ENCODE results near the gene SFXN3. TPM values are rescaled to one million over a fixed set of nuclear protein-coding genes. Genes with fewer than 3 reads are reported as not detected.

Gene SFXN3
- polyA plus RNA-seq, 3 donors: 21.3 to 152 (median 24.2) TPM

DNA sequence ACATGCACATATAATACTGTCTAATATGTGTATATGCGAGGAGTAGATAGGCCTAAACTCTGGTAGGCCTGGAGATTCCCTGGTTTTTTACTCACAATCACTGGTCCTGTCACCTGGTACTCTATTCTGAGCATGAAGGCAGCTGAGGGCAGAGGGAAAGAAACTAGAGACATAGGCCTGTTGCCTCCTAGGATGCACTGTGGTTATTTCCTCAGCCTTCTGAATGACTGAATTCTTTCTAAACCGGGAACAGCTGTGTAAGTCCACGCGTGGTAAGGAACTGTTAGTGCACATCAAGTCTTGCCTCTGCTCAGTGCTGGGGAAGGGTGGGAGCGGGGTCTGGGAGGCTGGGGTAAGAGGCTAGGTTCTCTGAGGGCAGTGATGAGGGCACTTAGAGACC, 38.4 kb downstream of the SFXN3 start:
- H3K4me2 ChIP-seq (replicated peaks; ENCODE audit: extremely low read depth, low read length, poor library complexity, severe bottlenecking): no peak overlapping the region
- H4K20me1 ChIP-seq (ENCODE audit: insufficient read depth, low read length): no peaks in the 10 kb centered on the region
- peaks cover 9 to 38% of the 10 kb centered on the region in 2 donors for H3K27me3 ChIP-seq (ENCODE audit: control insufficient read depth in 2 of 2, insufficient read depth in 2 of 2, low read length in 2 of 2)
- Mint-ChIP-seq H3K36me3 (peaks cover 11 to 22% of the 10 kb centered on the region in 2 donors), H3K9me3 (peaks cover 0 to 17% (median 0%) of the 10 kb centered on the region in 7 donors), H3K27me3 (ENCODE audit: low read depth in 3 of 3) (peaks cover 41 to 46% (median 43%) of the 10 kb centered on the region in 3 donors), H3K27ac (peak overlapping the region in 2 of 7 donors; percentile 30 to 48), H3K4me1 (peaks cover 66% of the 10 kb centered on the region), H3K4me3 (no peak overlapping the region)
- H3K4me3 ChIP-seq (replicated peaks in 1 of 3; ENCODE audit: low read depth in 2 of 3, low read length in 3 of 3): no peak overlapping the region
- H3K27ac ChIP-seq (ENCODE audit: low read depth in 1 of 2, low read length in 2 of 2): no peak overlapping the region
- intact Hi-C loops (cut with micrococcal nuclease): no loop called here
- H3K36me3 ChIP-seq (replicated peaks in 1 of 2; ENCODE audit: control insufficient read depth in 1 of 2, insufficient read depth in 2 of 2, low read length in 2 of 2): no peaks in the 10 kb centered on the region
- TF ChIP-seq, protein P1, sequence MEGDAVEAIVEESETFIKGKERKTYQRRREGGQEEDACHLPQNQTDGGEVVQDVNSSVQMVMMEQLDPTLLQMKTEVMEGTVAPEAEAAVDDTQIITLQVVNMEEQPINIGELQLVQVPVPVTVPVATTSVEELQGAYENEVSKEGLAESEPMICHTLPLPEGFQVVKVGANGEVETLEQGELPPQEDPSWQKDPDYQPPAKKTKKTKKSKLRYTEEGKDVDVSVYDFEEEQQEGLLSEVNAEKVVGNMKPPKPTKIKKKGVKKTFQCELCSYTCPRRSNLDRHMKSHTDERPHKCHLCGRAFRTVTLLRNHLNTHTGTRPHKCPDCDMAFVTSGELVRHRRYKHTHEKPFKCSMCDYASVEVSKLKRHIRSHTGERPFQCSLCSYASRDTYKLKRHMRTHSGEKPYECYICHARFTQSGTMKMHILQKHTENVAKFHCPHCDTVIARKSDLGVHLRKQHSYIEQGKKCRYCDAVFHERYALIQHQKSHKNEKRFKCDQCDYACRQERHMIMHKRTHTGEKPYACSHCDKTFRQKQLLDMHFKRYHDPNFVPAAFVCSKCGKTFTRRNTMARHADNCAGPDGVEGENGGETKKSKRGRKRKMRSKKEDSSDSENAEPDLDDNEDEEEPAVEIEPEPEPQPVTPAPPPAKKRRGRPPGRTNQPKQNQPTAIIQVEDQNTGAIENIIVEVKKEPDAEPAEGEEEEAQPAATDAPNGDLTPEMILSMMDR (IDR thresholded peaks at IDR 0.05): no peak
- H3K9ac ChIP-seq (ENCODE audit: insufficient read depth, low read length, poor library complexity, severe bottlenecking): no peak overlapping the region
- H3K4me1 ChIP-seq (ENCODE audit: control insufficient read depth in 1 of 2, insufficient read depth in 2 of 2, low read length in 2 of 2): peaks cover 60 to 72% of the 10 kb centered on the region in 2 donors
- no peak for DNase-seq
- H3K79me2 ChIP-seq (ENCODE audit: insufficient read depth, low read length): no peaks in the 10 kb centered on the region
- H2AFZ ChIP-seq (ENCODE audit: insufficient read depth, low read depth, low read length, poor library complexity, severe bottlenecking): no peak overlapping the region
- WGBS (ENCODE audit: insufficient coverage): 100% methylated on average over 3 of the region's 5 CpGs
- no peaks in the 10 kb centered on the region for H3K9me3 ChIP-seq (replicated peaks in 1 of 2; ENCODE audit: control insufficient read depth in 1 of 2, insufficient read depth in 1 of 2, low read length in 2 of 2)

DNA sequence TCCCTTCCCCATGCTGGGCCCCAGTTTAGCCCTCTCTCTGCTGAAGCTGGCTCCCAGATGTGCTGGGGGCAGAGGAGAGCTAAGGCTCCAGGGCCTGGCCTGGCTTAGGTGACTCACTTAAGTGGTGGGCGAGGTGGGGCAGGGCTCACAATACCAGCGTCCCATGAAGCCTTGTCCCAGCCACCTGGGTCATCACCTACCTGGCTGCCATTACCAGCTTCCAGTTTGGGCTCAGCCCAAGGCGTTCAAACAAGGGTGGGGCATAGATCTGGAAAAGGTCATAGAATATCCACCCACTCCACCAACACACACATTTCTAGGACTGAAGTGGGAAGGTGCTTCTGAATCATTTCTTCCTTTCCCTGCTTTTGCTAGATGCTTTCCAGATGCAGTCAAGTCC, 39.1 kb downstream of the SFXN3 start:
- Mint-ChIP-seq H3K4me3 (no peak overlapping the region), H3K36me3 (peaks cover 11 to 16% of the 10 kb centered on the region in 2 donors), H3K4me1 (peaks cover 63% of the 10 kb centered on the region), H3K27me3 (ENCODE audit: low read depth in 3 of 3) (peaks cover 39 to 42% (median 41%) of the 10 kb centered on the region in 3 donors), H3K9me3 (peaks cover 0 to 18% (median 0%) of the 10 kb centered on the region in 7 donors), H3K27ac (peak overlapping the region; percentile 94 to 99 (median 97))
- Histone ChIP-seq H3K36me3 (replicated peaks in 1 of 2; ENCODE audit: control insufficient read depth in 1 of 2, insufficient read depth in 2 of 2, low read length in 2 of 2) (no peaks in the 10 kb centered on the region), H3K9me3 (replicated peaks in 1 of 2; ENCODE audit: control insufficient read depth in 1 of 2, insufficient read depth in 1 of 2, low read length in 2 of 2) (no peaks in the 10 kb centered on the region), H3K4me1 (ENCODE audit: control insufficient read depth in 1 of 2, insufficient read depth in 2 of 2, low read length in 2 of 2) (peaks cover 60 to 72% of the 10 kb centered on the region in 2 donors), H3K4me2 (replicated peaks; ENCODE audit: extremely low read depth, low read length, poor library complexity, severe bottlenecking) (no peak overlapping the region), H3K4me3 (replicated peaks in 1 of 3; ENCODE audit: low read depth in 2 of 3, low read length in 3 of 3) (peak overlapping the region in 1 of 3 experiments; percentile 19), H3K9ac (ENCODE audit: insufficient read depth, low read length, poor library complexity, severe bottlenecking) (no peak overlapping the region), H4K20me1 (ENCODE audit: insufficient read depth, low read length) (no peaks in the 10 kb centered on the region), H3K27me3 (ENCODE audit: control insufficient read depth in 2 of 2, insufficient read depth in 2 of 2, low read length in 2 of 2) (peaks cover 14 to 38% of the 10 kb centered on the region in 2 donors), H3K79me2 (ENCODE audit: insufficient read depth, low read length) (no peaks in the 10 kb centered on the region), H2AFZ (ENCODE audit: insufficient read depth, low read depth, low read length, poor library complexity, severe bottlenecking) (no peak overlapping the region), H3K27ac (ENCODE audit: low read depth in 1 of 2, low read length in 2 of 2) (peak overlapping the region; percentile 96)
- intact Hi-C loops (cut with micrococcal nuclease): no loop called here
- no peak for DNase-seq
- 100% methylated on average over 2 of the region's 3 CpGs for WGBS (ENCODE audit: insufficient coverage)
- TF ChIP-seq, protein P1 (IDR thresholded peaks at IDR 0.05): no peak
